Cardiac muscle cell (in vitro differentiated cells and primary cell): ENCODE measurements around the gene ICAM2. TPM values are rescaled to one million over a fixed set of nuclear protein-coding genes. Genes with fewer than 3 reads are reported as not detected.
"Not testable (repeated sequence)": the region's sequence is repeated elsewhere in the genome, so short reads cannot be mapped to it uniquely, and the experiment has no call there.

Source experiments
- DNase-seq, 2 donors: peaks; one replicate each; pipeline versions ENCODE4 v3.0.0 to v3.0.0-alpha.2; 2010 to 2017; ENCODE audit warnings: low read depth in 1 of 2, low spot score in 1 of 2
- H3K27ac ChIP-seq: fragments of 200-600 bp; sonication (generic); 2 replicates; pipeline ENCODE4 v1.5.1; 2016
- H3K27me3 ChIP-seq: fragments of 200-600 bp; sonication (generic); 2 replicates; pipeline ENCODE4 v1.6.0; 2016; ENCODE audit warnings: control low read depth
- H3K36me3 ChIP-seq: fragments of 200-600 bp; sonication (generic); 2 replicates; pipeline ENCODE4 v1.5.1; 2016; ENCODE audit warnings: control low read depth
- H3K4me1 ChIP-seq: fragments of 200-600 bp; sonication (generic); 2 replicates; pipeline ENCODE4 v1.8.1; 2017; ENCODE audit warnings: low read depth, mild to moderate bottlenecking, mixed run types
- H3K4me3 ChIP-seq: fragments of 200-600 bp; sonication (generic); 2 replicates; pipeline ENCODE4 v1.5.1; 2016; ENCODE audit warnings: mild to moderate bottlenecking
- H3K9me3 ChIP-seq: fragments of 200-600 bp; sonication (generic); 2 replicates; pipeline ENCODE4 v1.5.1; 2017; ENCODE audit warnings: low read depth, mild to moderate bottlenecking, control low read depth
- CTCF ChIP-seq: IDR thresholded peaks from 2 replicates; pipeline ENCODE4 v1.5.1; 2012; ENCODE audit warnings: low read depth, mild to moderate bottlenecking, low read length
- polyA plus RNA-seq: library from polyadenylated mRNA; unstranded; fragments of >200 nt; fragmentation: Nextera tagmentation; extraction: Ambion mirVana; gene quantifications from 2 replicates; pipeline ENCODE4 v1.2.1, GENCODE V29; 2016
- total RNA-seq: library from RNA; depleted of rRNA; stranded (reverse); fragments of >200 nt; gene quantifications from 2 replicates; pipeline ENCODE4 v1.2.3, GENCODE V29; 2016

The ICAM2 gene
- total and polyA plus RNA-seq, 2 experiments from 2014 or later: 1.1 TPM; not detected in 1

DNA sequence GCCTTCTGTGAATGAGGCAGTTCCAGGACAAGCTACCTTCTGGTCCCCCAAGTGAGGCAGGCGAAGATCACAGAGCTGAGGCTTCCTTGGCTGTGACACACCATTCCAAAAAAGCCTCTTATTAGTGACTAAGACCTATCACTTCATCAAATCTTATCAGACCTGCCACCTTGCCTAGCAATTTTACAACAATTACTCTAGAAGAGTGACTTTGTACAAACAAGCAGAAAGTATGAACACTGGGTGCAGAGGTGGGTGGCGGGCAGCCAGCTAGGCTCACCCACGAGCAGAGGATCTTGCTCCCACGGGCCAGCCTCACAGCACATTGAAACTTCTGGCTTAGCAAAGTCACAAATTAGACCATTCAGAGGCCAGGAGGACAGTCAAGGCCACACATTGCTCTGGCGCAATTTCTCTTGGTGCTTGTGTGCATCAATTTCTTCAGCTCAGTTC lies 2.2 kb upstream of the ICAM2 start:
- no peak overlapping the region for H3K27ac ChIP-seq
- H3K36me3 ChIP-seq: no peaks in the 10 kb centered on the region
- H3K9me3 ChIP-seq: no peaks in the 10 kb centered on the region
- TF ChIP-seq CTCF: no peak
- H3K4me3 ChIP-seq: no peak overlapping the region
- H3K27me3 ChIP-seq: no peaks in the 10 kb centered on the region
- no peaks in the 10 kb centered on the region for H3K4me1 ChIP-seq
- no peak for DNase-seq

DNA sequence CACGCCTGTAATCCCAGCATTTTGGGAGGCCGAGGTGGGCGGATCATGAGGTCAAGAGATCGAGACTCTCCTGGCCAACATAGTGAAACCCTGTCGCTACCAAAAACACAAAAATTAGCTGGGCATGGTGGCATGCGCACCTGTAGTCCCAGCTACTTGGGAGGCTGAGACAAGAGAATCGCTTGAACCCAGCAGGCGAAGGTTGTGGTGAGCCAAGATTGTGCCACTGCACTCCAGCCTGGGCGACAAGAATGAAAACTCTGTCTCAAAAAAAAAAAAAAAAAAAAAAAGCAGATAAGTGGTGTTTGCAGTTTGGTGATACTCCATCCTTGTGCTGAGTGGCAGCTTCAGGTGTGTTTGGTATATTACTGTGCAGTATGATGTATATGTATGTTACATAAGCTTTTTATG lies 877 bp downstream of the ICAM2 start:
- not testable (repeated sequence) for H3K36me3 ChIP-seq, H3K9me3 ChIP-seq, H3K4me1 ChIP-seq, H3K27me3 ChIP-seq, H3K4me3 ChIP-seq, H3K27ac ChIP-seq, DNase-seq

DNA sequence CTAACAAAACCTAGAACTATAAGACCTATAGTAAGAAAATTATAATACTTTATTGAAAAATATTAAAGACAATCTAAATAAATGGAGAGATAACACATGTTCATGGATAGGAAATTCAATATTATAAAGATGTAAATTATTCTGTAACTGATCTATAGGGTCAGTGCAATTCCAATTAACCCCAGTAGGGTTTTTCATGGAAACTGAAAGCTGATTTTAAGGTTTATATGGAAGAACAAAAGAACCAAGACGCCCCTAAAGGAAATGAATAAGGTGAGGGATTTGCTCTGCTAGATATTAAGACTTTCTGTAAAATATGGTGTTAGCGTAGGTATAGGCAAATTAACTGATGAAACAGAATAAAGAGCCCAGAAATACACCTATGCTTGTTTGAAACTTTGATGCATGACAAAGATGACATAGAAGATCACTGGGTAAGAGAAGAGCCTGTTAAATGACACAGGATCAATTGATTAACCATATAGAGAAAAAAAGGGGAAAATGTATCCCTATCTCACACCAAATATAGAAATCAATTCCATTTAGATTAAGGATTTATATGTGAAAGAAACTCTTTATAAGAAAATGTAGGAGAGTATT lies 3.0 kb downstream of the ICAM2 start:
- DNase-seq: no peak
- H3K27me3 ChIP-seq: no peaks in the 10 kb centered on the region
- no peaks in the 10 kb centered on the region for H3K4me1 ChIP-seq
- no peaks in the 10 kb centered on the region for H3K9me3 ChIP-seq
- H3K36me3 ChIP-seq: no peaks in the 10 kb centered on the region
- peak; percentile 19 for TF ChIP-seq CTCF
- no peak overlapping the region for H3K27ac ChIP-seq
- H3K4me3 ChIP-seq: no peak overlapping the region

DNA sequence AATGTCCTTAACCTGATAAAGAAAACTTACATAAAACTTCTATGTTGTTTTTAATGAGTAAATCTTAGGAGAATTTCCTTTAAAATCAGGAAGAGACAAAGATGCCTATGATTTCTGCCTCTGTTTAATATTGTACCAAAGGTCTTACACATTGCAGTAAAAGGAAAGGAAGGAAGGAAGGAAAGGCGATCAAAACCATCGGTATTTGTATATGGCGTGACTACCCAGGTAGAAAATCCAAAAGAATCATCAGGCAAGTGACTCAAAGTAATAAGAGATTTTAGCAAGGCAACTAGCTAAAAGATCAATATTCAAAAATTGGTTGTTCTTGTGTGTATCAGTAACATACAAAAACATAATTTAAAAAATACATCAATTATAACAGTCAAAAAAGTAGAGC lies 3.5 kb downstream of the ICAM2 start:
- Histone ChIP-seq H3K27ac (no peak overlapping the region), H3K9me3 (no peaks in the 10 kb centered on the region), H3K4me1 (no peaks in the 10 kb centered on the region), H3K4me3 (no peak overlapping the region), H3K36me3 (no peaks in the 10 kb centered on the region), H3K27me3 (no peaks in the 10 kb centered on the region)
- no peak for DNase-seq
- TF ChIP-seq CTCF: no peak

GRCh38 chr17:64016231-64016784 lies 4.1 kb downstream of the ICAM2 start:
- H3K9me3 ChIP-seq: no peaks in the 10 kb centered on the region
- DNase-seq: no peak
- no peaks in the 10 kb centered on the region for H3K27me3 ChIP-seq
- no peaks in the 10 kb centered on the region for H3K36me3 ChIP-seq
- H3K4me1 ChIP-seq: no peaks in the 10 kb centered on the region
- H3K27ac ChIP-seq: no peak overlapping the region
- peak; percentile 20 for TF ChIP-seq CTCF
- H3K4me3 ChIP-seq: no peak overlapping the region

- no peaks in the 10 kb centered on the region for H3K4me1 ChIP-seq
- no peak for DNase-seq
- H3K27ac ChIP-seq: no peak overlapping the region
- no peaks in the 10 kb centered on the region for H3K27me3 ChIP-seq
- H3K36me3 ChIP-seq: no peaks in the 10 kb centered on the region
- TF ChIP-seq CTCF: no peak
- no peak overlapping the region for H3K4me3 ChIP-seq
- H3K9me3 ChIP-seq: no peaks in the 10 kb centered on the region
Measured at GRCh38 chr17:64015447-64015846, 5.0 kb downstream of the ICAM2 start.
